GM19324 (cell line): ENCODE measurements around the gene SLC24A2.
"Not testable (repeated sequence)": the region's sequence is repeated elsewhere in the genome, so short reads cannot be mapped to it uniquely, and the experiment has no call there.

ENCODE experiments used
- ATAC-seq: cut with Tn5 transposase; IDR thresholded peaks from one replicate; pipeline ENCODE4 v1.9.1; 2021; ENCODE audit warnings: mild to moderate bottlenecking, moderate library complexity; ENCODE audit not compliant: unreplicated experiment, low FRiP score

Gene SLC24A2

GRCh38 chr9:19788614-19789271 is at the start of gene SLC24A2:
TSS of gene SLC24A2 (minus strand) at chr9:19789037.
- no peak for ATAC-seq

GRCh38 chr9:19833331-19833730 is 44.5 kb upstream of the SLC24A2 start:
- ATAC-seq: not testable (repeated sequence)

GRCh38 chr9:19830796-19831195 is 42.0 kb upstream of the SLC24A2 start:
- no peak for ATAC-seq

- ATAC-seq: no peak
Observed at GRCh38 chr9:19828576-19829109, 39.8 kb upstream of the SLC24A2 start.

- ATAC-seq: no peak
Observed at GRCh38 chr9:19816769-19817168, 27.9 kb upstream of the SLC24A2 start.

GRCh38 chr9:19812194-19812593 is 23.4 kb upstream of the SLC24A2 start:
- no peak for ATAC-seq

- ATAC-seq: no peak
Observed at GRCh38 chr9:19809422-19810269, 20.8 kb upstream of the SLC24A2 start.

- ATAC-seq: no peak
Observed at GRCh38 chr9:19807182-19807892, 18.5 kb upstream of the SLC24A2 start.

GRCh38 chr9:19804431-19804830 is 15.6 kb upstream of the SLC24A2 start:
- ATAC-seq: no peak

- no peak for ATAC-seq
Observed at GRCh38 chr9:19800884-19801283, 12.0 kb upstream of the SLC24A2 start.

- no peak for ATAC-seq
Observed at GRCh38 chr9:19799784-19800183, 10.9 kb upstream of the SLC24A2 start.

GRCh38 chr9:19788152-19788551 is 685 bp downstream of the SLC24A2 start:
- no peak for ATAC-seq

GRCh38 chr9:19787672-19788071 is 1.2 kb downstream of the SLC24A2 start:
- ATAC-seq: no peak

GRCh38 chr9:19785230-19785629 is 3.6 kb downstream of the SLC24A2 start:
- no peak for ATAC-seq

GRCh38 chr9:19784136-19784535 is 4.7 kb downstream of the SLC24A2 start:
- ATAC-seq: no peak

GRCh38 chr9:19783500-19783899 is 5.3 kb downstream of the SLC24A2 start:
- ATAC-seq: no peak

- no peak for ATAC-seq
Observed at GRCh38 chr9:19782005-19782404, 6.8 kb downstream of the SLC24A2 start.

GRCh38 chr9:19781240-19781639 is 7.6 kb downstream of the SLC24A2 start:
- no peak for ATAC-seq

- ATAC-seq: no peak
Observed at GRCh38 chr9:19771446-19771845, 17.4 kb downstream of the SLC24A2 start.

- ATAC-seq: no peak
Observed at GRCh38 chr9:19770973-19771372, 17.9 kb downstream of the SLC24A2 start.

GRCh38 chr9:19769213-19769612 is 19.6 kb downstream of the SLC24A2 start:
- no peak for ATAC-seq
